GM19351 (cell line): ENCODE measurements around the gene SERPINB10.

Experiments
- ATAC-seq: cut with Tn5 transposase; IDR thresholded peaks from one replicate; pipeline ENCODE4 v1.9.1; 2021; ENCODE audit warnings: mild to moderate bottlenecking, moderate library complexity; ENCODE audit not compliant: unreplicated experiment

SERPINB10 gene

DNA sequence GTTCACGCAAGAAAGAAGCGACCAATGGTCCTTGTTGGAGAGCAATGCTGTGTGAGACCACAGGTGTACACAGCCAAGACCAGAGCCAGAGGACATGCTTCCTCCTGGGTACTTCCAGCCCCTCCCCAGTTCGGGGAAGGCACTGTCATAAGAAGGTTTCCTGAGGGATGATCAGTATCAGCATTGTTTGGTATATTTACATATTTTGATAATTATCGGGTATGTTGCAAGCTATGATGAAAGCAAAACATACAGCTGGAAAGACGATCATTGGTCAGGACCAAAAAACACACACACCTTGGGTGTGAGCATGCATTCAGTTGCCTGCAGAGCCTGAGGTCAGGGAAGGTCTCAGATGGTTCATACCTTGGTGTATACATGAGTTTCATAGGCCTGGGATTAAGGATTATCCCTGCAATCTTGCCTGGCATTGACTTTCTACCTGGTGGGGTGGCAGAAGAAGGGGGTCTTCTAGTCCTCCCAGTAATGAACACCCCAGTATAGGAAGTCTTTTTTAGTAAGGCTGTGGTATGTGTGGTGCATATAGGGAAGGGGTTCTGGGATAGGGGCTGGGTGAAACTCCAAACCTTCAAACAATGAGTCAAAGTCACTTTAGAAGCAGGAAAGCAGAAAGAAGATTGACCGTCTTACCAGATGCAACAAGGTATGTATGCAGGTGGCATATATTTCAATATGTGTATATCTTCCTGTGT lies 17.4 kb upstream of the SERPINB10 start:
- ATAC-seq = no peak

DNA sequence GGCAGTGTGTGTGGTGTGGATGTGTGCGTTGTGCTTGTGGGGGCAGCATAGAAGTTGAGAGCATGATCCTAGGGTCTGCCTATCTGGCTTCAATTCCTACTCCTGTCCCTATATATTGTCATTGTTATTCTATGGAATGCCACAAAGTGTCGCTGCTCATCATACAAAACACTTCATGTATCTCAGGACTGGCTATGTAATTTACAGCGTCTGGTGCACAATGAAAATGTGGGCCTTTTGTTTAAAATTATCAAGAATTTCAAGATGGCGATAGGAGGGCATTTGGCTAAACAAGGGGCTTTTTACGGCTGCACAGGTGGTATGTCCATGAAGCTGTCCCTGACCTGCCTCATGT lies 16.8 kb upstream of the SERPINB10 start:
- ATAC-seq = peak; percentile 66

DNA sequence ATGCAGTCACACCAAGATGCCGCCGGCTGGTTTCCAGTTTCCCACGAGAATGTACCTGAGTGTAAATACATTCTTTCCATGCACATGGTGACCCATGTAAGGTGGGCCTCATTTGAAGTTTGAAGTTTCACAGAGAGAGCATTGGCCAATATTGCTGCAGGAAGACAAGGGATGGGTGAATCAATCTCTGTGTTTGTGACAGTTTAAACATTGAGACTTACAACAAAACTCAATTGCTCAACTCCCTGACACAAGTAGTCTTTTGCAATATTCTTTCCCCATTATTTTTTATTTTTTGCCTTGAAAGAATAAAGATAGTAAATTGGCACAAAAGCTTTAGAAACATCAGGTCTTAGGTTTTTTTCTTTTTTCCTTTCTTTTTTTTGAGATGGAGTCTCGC lies 15.2 kb upstream of the SERPINB10 start:
- ATAC-seq = no peak

DNA sequence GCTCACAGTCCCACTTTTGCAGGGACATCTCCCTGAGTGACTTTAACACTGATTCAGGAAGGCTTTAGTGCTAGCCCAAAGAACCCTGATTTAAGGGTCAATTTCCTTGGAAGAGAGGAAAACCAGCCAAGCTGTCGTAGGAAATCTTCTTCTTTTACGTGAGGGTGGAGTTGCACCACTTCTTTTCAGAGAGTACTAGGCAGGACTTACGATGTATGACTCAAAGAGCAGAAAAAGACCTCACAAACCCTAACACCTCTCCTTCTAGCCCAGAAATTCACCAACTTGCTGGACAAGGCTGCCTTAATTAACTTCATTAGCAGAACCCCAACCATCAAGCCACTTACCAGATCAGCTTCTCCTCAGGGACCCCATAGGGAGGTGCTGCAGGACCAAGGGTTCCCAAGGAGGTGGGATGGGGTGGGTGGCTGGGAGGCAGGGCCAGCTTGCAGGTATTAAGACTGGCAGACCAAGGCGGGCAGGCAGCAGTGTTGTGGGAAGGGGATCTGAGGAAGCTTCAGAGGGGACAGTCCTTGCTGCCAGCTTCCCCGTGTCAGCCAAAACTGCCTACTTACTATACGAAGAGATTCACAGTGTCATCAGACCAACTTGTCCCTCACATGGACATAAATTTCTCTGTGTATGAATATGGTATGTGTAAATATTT lies 13.5 kb upstream of the SERPINB10 start:
- ATAC-seq = no peak

DNA sequence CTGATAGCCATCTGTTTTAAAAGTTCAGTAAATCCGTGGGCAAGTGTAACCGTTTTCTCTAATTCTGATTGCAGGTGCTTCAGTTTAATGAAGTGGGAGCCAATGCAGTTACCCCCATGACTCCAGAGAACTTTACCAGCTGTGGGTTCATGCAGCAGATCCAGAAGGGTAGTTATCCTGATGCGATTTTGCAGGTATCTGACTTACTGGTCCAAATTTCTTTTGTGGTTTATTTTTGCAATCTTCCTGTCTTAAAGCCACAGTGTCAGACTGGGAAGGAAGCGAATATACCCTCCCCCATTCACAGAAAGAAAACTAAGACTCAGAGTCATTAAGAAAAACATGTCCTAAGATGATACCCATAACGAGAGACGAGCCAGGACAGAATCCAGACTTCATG lies 12.6 kb upstream of the SERPINB10 start:
- ATAC-seq = no peak

DNA sequence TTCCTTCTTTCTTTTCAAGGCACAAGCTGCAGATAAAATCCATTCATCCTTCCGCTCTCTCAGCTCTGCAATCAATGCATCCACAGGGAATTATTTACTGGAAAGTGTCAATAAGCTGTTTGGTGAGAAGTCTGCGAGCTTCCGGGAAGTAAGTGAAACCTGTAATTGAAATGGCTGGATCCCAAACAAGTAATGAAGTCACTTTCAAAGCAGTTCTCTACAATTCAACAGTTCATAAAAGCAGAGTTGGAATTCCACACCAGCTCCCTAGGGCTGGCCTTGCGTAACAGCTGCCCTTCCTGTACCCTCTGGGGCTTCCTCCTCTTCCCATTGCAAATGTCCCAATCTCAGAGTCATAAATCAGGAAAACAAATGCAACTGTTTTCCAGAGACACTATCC lies 10.7 kb upstream of the SERPINB10 start:
- ATAC-seq = no peak

DNA sequence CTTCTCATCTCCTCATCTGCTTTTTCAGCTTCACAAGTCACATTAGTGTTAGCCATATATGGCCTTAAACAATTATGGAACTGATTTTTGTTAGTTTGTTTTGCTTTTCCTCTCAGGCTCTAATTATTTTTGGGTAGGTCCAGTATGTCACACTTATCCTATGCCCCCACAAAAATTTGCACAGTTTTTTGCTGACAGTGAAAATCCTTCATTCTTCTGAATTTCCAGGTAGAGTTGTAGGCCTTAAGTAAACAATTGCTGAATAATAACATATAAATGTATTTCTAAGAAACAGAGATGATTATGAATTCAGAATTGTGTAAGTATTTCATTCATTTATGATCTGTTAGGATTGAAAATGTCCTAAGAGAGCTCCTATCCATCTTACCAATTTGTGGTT lies 8.6 kb upstream of the SERPINB10 start:
- no peak for ATAC-seq

DNA sequence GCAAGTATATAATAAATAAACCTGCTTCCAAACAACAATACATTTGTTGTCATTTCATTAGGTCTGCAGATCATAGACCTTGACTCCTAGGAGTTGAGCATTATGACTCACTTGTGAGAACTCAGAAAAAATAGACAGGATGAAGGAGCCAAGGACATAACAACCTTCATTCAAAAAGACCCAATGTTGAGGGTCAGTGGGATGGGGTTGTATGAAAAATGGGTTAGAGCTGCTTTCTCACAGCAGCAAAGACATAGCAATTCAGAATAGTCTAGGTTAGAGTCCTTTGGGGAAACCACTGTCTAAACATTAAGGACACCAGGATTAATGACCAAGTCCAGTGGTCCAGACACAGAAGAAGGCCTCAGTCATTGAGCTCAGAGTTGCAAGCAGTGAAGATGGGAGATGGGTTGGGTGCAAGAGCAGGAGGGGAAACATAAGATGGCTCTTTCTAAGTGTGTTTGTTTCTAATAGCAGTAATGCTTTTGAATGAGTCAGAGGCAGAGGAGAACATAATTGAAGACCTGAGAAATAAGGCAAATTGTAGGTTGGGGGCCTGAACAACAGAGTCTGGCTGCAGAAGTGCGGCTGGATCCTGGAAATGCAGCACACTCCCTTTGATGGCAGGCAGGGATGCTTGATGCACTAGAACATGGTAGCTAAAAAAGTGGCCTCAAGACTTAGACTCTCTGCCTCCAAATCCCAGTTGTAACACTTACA lies 3.7 kb upstream of the SERPINB10 start:
- ATAC-seq = no peak

DNA sequence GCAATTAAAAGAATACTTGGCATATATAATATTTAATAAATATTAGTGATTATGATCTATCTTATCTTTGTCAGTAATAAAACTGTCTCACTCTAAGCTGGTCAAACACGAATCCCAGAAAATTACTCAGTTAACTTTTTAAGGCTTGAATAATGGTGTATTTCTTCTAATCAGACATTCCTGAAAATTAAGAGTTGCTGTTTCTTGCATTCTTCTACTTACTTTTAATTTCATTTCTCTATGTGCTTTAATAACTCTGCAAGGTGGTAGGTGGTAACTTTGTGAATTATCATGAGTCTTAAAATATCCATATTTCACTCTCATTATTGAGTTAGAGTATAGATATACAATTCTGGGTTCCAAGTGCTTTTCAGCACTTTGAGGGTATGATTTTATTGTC lies 3.1 kb upstream of the SERPINB10 start:
- ATAC-seq = no peak

DNA sequence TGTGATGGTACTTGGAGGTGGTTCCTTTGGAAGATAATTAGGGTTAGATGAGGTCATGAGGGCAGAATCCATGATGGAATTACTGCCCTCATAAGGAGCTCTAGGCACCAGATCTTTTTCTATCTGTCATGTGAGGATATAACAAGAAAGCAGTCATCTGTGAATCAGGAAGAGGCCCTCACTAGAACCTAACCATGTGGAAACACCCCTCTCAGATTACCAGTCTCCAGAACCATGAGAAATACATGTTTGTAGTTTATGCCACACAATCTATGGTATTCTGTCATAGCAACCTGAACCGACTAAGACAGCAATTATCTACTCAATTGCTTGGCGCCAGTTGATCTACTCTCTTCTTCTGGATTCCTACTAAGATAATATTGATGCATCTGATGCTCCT lies 2.4 kb upstream of the SERPINB10 start:
- ATAC-seq = no peak

DNA sequence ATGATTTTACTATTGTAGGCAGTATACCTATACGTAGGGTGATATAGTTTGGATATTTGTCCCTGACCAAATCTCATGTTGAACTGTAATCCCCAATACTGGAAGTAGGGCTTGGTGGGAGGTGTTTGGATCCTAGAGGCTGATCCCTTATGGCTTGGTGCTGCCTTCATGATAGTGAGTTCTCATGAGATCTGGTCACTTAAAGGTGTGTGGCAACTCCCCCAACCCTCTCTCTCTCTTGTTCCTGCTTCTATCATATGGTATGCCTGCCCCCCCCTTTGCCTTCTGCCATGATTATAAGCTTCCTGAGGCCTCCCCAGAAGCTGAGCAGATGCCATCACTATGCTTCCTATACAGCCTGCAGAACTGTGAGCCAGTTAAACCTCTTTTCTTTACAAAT lies 1.7 kb upstream of the SERPINB10 start:
- no peak for ATAC-seq

DNA sequence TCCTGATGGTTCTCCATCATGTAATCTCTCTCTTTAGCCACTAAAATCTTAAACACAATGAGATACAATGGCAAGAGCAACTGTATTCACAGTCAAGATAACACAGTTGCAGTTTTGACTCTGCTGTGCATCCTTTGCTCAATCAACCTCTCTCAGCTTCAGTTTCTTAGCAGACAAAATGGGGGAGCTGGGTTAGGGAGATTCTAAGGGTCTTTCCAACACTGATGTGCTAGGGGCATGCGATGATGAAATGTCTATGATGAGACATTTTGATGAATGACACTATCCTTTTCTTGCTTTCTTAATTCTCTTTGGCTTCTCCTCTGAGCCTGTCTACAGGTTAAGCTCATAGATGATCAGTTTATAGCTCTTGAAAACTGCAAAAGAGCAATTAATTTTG lies 1.1 kb downstream of the SERPINB10 start:
- no peak for ATAC-seq

DNA sequence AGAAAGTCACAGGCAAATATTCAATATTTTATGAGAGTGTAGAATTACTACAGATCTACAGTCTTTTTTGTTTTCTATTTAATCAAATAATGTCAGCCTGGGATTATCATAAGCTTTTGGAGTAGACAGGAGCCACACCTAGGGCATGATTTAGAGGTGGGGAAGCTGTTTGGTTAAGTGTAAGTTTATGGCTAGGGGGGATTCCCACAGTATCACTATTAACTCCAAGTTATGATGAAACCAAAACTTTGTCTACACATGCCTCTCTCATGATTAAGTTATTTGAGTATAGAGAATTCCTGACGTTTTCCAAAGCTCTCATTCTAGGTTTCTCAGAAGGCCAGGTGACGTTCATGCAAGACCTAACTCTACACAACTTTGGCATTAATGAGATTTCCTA lies 2.1 kb downstream of the SERPINB10 start:
- peak; percentile 52 for ATAC-seq

DNA sequence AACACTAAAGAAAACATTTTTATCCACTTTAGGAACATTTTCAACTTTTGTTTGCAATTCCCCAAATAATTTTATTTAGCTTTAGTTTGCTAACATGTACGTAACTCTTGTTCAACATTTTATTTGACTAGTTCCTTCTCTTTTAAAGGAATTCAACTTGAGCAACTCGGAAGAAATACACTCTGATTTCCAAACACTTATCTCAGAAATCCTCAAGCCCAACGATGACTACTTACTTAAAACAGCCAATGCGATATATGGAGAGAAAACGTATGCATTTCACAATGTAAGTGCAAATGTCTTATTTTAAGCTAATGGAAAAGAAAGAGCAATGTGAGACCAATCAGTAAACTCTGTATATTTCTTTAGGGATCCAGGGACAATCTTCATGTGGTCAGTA lies 10.1 kb downstream of the SERPINB10 start:
- ATAC-seq = no peak

DNA sequence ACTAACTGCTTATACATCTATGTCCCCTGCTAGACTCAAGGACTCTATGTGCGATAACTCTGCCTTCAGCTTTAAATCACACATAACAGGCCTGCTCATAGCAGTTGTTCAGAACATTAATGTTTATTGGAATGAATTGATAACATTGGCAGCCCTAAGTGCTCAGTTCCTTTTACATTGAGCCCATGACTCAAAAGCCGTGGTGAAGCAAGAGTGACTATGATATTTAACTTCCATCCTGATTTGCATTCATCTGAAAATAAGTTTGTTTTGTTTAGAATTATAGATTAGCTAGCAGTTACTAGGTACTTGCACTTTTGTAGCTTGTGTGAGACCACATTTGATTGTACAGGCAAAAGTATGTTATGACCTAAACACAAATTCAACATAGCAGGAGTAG lies 14.3 kb downstream of the SERPINB10 start:
- no peak for ATAC-seq

DNA sequence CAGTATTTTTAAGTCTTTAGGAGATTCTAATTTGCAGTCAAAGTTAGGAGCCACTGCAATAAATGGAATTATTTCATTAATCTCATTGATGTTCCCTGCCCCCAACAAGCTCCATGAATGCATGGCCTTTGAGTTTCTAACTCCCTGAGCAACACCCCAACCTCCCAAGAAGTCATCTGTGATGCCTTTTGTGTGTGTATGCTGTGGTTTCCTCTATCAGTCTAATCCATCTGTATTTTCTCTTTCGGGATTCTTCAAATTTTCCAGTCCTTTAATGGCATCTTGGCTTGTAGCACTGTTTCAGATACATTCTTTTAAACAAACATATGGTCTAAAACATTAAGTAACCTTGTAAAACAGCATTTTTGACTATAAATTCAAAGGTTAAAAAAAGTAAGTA lies 16.8 kb downstream of the SERPINB10 start:
- no peak for ATAC-seq

DNA sequence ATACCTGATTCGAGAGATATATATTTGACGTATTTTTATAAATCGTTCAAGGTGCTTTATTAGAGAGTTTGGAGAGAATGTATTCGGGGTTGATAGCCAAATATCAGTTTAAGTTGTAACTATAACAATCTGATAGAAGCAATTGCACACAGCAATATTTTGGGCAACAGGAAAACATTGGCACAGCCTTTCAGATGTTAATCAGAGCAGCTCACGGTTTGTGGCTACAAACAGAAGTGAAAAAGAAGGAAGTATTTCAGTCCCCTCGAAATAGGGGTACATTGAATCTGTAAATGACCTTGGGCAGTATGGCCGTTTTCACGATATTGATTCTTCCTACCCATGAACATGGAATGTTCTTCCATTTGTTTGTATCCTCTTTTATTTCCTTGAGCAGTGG lies 20.6 kb downstream of the SERPINB10 start:
- ATAC-seq = no peak

DNA sequence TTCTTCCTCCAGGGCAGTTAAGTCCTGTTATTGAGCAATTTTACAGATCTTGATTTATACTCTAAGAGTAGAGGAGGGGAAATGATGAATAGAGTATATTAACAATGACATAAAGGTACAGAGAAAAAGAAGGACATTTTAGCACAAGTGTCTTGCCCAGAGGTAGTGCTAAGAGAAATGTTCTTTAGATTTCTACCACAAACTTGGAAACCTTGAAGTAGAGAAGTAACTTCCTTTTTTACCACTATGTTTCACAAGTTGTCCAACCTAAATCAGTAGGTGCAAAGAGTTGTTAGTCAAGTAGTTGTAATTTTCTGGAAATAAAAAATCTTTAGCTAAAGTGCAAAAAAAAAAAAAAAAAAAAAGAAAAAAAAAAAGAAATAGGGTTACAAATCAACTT lies 21.6 kb downstream of the SERPINB10 start:
- peak; percentile 43 for ATAC-seq

DNA sequence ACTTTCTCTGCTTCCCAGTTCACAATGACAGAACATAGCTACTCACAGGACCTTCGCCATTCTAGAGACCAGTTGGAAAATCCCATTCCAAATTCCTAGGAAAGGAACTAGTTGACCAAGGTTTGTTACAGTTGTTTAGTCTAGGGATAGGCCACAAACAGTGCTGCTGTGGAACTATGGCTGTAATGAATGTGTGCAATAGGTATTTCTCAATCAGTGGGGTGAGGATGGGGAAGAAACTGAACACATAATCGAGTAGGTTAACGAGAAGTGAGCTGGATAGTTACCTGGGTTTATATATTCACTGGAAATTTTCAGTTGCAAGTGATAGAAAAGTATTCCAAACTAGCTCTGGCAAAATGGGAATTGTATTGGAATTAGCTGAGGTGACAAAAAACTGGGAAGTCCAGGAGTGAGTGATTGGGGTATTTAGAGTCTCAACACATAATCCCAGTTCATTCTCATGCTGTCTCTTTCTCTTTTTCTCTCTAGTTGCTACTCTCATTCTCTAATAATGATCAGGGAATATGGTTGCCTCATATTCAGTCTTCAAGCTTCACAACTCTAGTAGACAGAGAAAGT lies 23.1 kb downstream of the SERPINB10 start:
- no peak for ATAC-seq

DNA sequence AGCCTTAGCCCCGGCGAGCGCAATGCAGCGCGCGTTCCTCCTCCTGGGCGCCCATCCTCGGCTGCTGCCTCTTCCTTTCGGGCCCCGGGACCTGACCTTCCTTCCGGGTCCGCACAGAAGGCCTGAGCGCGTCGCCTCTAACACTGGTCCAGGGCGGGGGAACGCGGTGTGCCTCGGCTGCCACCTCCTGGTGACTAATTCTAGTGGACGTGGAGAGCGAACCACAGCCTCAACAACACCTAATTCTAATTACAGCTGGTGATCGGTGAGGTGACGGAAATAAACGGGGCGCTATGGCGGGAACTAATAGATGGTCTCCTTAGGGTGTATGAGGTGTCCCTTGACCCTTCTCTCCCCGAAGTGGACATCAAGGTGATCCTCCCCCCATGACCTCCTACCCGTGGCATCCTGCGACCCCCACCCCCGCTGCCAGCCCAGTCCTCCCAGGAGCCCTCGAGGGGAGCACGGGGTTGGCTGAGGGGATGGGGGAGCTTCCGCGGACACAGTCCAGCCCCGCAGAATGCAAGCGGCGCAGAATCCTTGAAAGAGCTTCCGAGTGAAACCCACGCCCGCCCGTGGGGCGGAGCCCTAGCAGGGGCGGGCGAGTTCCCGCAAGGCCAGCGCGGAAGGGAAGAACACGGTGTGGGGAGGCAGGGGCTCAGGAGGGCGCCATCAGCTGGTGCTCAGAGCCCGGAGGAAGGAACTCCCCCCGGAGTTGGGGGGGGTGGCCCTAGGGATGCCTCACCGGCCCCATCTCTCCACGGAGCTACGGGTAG lies 28.6 kb downstream of the SERPINB10 start:
- peak; percentile 98 for ATAC-seq

DNA sequence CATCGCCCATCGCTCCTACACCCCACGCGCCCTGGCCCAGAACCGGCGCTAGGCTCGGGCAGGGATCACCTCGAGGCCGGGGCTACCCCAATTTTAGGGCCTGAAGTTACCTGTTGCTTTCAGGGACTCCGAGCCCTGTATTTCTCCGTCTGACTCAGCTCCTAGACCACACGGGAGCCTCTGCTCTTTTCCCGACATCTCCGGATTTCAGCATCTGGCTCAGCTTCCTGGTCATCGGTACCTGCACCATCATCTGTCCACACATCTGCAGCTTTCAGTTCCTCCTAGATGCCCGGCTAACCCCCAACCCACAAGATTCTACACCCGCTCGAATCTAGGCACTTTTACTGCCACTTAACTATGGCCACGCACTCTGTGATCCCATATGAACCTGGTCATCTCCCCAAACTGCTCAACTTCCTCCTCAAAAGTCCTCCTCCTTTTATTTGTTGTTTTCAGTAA lies 29.2 kb downstream of the SERPINB10 start:
- peak; percentile 12 for ATAC-seq
